GM21619 (cell line): ENCODE data around the gene MAN2A2.

Experiments used
- ATAC-seq: cut with Tn5 transposase; IDR thresholded peaks from one replicate; pipeline ENCODE4 v1.9.1; 2021; ENCODE audit not compliant: unreplicated experiment

Gene MAN2A2

GRCh38 chr15:90957791-90958190 is 54.7 kb downstream of the MAN2A2 start:
- no peak for ATAC-seq

GRCh38 chr15:90959028-90959595 is 56.0 kb downstream of the MAN2A2 start:
- no peak for ATAC-seq

GRCh38 chr15:90959894-90960293 is 56.8 kb downstream of the MAN2A2 start:
- no peak for ATAC-seq

GRCh38 chr15:90960298-90961091 is 57.4 kb downstream of the MAN2A2 start:
- ATAC-seq, result no peak

GRCh38 chr15:90962021-90962420 is 58.9 kb downstream of the MAN2A2 start:
- ATAC-seq, result no peak

GRCh38 chr15:90966262-90966661 is 63.2 kb downstream of the MAN2A2 start:
- no peak for ATAC-seq

GRCh38 chr15:90967206-90967605 is 64.1 kb downstream of the MAN2A2 start:
- ATAC-seq, result no peak

GRCh38 chr15:90968434-90968833 is 65.3 kb downstream of the MAN2A2 start:
- ATAC-seq, result no peak

- no peak for ATAC-seq
Measured at GRCh38 chr15:90970274-90970673, 67.2 kb downstream of the MAN2A2 start.

- ATAC-seq, result no peak
Measured at GRCh38 chr15:90972133-90972532, 69.0 kb downstream of the MAN2A2 start.
